ENCODE data around the gene EXOSC3.

DNA sequence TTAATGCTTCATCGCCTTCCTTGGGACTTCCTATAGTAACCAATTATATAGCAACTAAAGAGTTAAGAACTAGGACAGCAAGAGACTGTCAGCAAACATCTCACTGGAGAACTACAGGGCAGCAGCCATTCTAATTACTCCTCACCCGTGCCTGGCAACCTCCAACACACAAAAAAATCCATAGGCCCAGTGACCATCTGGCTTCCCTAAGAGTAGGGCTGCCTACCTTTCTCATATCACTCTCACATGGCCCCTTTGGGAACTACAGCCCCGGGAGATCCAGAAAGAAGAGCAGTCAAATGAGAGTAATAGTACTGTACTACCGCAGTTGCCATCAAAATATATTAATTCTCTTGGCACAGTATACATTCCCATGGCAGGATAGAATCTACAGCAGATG, 21.4 kb upstream of the EXOSC3 start:
- TF ChIP-seq, protein P1, sequence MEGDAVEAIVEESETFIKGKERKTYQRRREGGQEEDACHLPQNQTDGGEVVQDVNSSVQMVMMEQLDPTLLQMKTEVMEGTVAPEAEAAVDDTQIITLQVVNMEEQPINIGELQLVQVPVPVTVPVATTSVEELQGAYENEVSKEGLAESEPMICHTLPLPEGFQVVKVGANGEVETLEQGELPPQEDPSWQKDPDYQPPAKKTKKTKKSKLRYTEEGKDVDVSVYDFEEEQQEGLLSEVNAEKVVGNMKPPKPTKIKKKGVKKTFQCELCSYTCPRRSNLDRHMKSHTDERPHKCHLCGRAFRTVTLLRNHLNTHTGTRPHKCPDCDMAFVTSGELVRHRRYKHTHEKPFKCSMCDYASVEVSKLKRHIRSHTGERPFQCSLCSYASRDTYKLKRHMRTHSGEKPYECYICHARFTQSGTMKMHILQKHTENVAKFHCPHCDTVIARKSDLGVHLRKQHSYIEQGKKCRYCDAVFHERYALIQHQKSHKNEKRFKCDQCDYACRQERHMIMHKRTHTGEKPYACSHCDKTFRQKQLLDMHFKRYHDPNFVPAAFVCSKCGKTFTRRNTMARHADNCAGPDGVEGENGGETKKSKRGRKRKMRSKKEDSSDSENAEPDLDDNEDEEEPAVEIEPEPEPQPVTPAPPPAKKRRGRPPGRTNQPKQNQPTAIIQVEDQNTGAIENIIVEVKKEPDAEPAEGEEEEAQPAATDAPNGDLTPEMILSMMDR (IDR thresholded peaks at IDR 0.05): no peak
- TF ChIP-seq EZH2 (IDR thresholded peaks at IDR 0.05): no peak

All from neural progenitor cell (in vitro differentiated cells).